ENCODE measurements around the gene ABCA6. TPM values are rescaled to one million over a fixed set of nuclear protein-coding genes. Genes with fewer than 3 reads are reported as not detected.
A peak's percentile ranks its signal among the peaks of the same experiment; 100 is the strongest.

The ABCA6 gene
- total and polyA plus RNA-seq, 2 donors (not counting 1 experiment from before 2014, with no cell fraction given) = 4.2 to 12.9 TPM

DNA sequence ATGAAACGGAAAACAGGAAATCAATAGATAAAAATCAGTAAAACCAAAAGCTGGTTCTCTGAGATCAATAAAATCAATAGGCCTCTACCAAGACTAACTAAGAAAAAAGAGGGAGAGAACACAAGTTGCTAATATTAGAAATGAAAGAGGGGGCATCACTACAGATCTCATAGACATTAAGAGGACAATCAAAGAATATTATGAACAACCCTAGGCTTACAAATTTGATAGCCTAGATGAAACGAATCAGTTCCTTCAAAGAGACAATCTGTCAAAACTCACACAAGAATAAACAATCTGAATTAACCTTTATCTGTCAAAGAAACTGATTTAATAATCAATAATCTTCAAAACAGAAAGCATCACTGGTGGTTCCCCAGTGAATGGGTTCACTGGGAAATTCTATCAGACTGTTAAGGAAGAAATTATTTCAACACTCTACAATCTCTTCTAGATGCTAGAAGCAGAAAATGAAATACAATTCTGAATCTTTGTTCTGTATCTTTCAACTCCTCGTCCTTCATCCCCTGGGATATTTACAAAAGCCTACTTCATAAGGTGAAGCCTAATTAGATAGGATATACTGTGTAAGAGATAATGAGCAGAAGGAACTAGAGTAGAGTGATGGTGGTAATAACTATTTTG, 85.4 kb downstream of the ABCA6 start:
- Histone ChIP-seq H3K9ac (ENCODE audit: insufficient read depth, low read length) (no peak overlapping the region), H3K27me3 (ENCODE audit: control insufficient read depth, insufficient read depth, low read length) (no peaks in the 10 kb centered on the region), H3K79me2 (ENCODE audit: control insufficient read depth, insufficient read depth, low read length) (no peaks in the 10 kb centered on the region), H3K4me1 (ENCODE audit: control insufficient read depth, extremely low read depth, insufficient read depth, low read length) (no peaks in the 10 kb centered on the region), H3K4me3 (replicated peaks in 1 of 4; ENCODE audit: control extremely low read depth in 1 of 4, insufficient read depth in 1 of 4, low read depth in 3 of 4, low read length in 4 of 4) (no peak overlapping the region), H3K27ac (ENCODE audit: insufficient read depth, low read length) (no peak overlapping the region), H3K9me3 (ENCODE audit: control insufficient read depth, insufficient read depth, low read depth, low read length) (no peaks in the 10 kb centered on the region), H3K4me2 (ENCODE audit: extremely low read depth, insufficient read depth, low read length) (no peak overlapping the region), H2AFZ (ENCODE audit: low read length) (no peak overlapping the region), H3K36me3 (ENCODE audit: control insufficient read depth, insufficient read depth, low read length) (no peaks in the 10 kb centered on the region), H4K20me1 (ENCODE audit: control insufficient read depth, extremely low read depth, insufficient read depth, low read length) (no peaks in the 10 kb centered on the region)
- no peak for DNase-seq (ENCODE audit: low read depth in 2 of 2)
- TF ChIP-seq, protein P1, sequence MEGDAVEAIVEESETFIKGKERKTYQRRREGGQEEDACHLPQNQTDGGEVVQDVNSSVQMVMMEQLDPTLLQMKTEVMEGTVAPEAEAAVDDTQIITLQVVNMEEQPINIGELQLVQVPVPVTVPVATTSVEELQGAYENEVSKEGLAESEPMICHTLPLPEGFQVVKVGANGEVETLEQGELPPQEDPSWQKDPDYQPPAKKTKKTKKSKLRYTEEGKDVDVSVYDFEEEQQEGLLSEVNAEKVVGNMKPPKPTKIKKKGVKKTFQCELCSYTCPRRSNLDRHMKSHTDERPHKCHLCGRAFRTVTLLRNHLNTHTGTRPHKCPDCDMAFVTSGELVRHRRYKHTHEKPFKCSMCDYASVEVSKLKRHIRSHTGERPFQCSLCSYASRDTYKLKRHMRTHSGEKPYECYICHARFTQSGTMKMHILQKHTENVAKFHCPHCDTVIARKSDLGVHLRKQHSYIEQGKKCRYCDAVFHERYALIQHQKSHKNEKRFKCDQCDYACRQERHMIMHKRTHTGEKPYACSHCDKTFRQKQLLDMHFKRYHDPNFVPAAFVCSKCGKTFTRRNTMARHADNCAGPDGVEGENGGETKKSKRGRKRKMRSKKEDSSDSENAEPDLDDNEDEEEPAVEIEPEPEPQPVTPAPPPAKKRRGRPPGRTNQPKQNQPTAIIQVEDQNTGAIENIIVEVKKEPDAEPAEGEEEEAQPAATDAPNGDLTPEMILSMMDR (conservative IDR thresholded peaks at IDR 0.05 in 1 of 2, IDR thresholded peaks at IDR 0.05 in 1 of 2; ENCODE audit: low read depth in 1 of 2, low read length in 2 of 2) = no peak
- TF ChIP-seq EZH2 (IDR thresholded peaks at IDR 0.05; ENCODE audit: low read length, missing control alignments) = no peak

DNA sequence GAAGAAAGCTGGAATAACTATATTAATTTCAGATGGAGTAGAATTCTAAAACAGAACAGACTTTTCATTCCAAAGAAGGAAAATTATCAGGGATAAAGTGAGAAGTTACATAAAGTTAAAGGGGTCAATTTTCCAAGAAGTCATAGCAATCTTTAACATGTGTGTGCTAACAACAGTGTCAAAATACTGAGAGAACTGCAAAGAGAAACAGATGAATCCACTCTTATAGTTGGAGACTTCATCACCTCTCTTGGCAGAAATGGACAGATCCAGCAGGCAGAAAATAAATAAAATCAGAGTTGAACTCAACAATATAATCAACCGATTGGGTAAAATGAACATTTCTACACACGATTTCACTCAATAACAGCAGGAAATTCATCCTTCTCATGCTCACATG, 86.4 kb downstream of the ABCA6 start:
- no peak overlapping the region for H3K4me3 ChIP-seq (replicated peaks in 1 of 4; ENCODE audit: control extremely low read depth in 1 of 4, insufficient read depth in 1 of 4, low read depth in 3 of 4, low read length in 4 of 4)
- no peaks in the 10 kb centered on the region for H3K36me3 ChIP-seq (ENCODE audit: control insufficient read depth, insufficient read depth, low read length)
- no peaks in the 10 kb centered on the region for H4K20me1 ChIP-seq (ENCODE audit: control insufficient read depth, extremely low read depth, insufficient read depth, low read length)
- H3K9me3 ChIP-seq (ENCODE audit: control insufficient read depth, insufficient read depth, low read depth, low read length) = no peaks in the 10 kb centered on the region
- no peak for DNase-seq (ENCODE audit: low read depth in 2 of 2)
- no peaks in the 10 kb centered on the region for H3K27me3 ChIP-seq (ENCODE audit: control insufficient read depth, insufficient read depth, low read length)
- H3K4me1 ChIP-seq (ENCODE audit: control insufficient read depth, extremely low read depth, insufficient read depth, low read length) = no peaks in the 10 kb centered on the region
- no peaks in the 10 kb centered on the region for H3K79me2 ChIP-seq (ENCODE audit: control insufficient read depth, insufficient read depth, low read length)
- TF ChIP-seq, protein P1 (conservative IDR thresholded peaks at IDR 0.05 in 1 of 2, IDR thresholded peaks at IDR 0.05 in 1 of 2; ENCODE audit: low read depth in 1 of 2, low read length in 2 of 2) = no peak
- no peak for TF ChIP-seq EZH2 (IDR thresholded peaks at IDR 0.05; ENCODE audit: low read length, missing control alignments)
- H3K9ac ChIP-seq (ENCODE audit: insufficient read depth, low read length) = no peak overlapping the region
- no peak overlapping the region for H3K4me2 ChIP-seq (ENCODE audit: extremely low read depth, insufficient read depth, low read length)
- no peak overlapping the region for H2AFZ ChIP-seq (ENCODE audit: low read length)
- H3K27ac ChIP-seq (ENCODE audit: insufficient read depth, low read length) = no peak overlapping the region

DNA sequence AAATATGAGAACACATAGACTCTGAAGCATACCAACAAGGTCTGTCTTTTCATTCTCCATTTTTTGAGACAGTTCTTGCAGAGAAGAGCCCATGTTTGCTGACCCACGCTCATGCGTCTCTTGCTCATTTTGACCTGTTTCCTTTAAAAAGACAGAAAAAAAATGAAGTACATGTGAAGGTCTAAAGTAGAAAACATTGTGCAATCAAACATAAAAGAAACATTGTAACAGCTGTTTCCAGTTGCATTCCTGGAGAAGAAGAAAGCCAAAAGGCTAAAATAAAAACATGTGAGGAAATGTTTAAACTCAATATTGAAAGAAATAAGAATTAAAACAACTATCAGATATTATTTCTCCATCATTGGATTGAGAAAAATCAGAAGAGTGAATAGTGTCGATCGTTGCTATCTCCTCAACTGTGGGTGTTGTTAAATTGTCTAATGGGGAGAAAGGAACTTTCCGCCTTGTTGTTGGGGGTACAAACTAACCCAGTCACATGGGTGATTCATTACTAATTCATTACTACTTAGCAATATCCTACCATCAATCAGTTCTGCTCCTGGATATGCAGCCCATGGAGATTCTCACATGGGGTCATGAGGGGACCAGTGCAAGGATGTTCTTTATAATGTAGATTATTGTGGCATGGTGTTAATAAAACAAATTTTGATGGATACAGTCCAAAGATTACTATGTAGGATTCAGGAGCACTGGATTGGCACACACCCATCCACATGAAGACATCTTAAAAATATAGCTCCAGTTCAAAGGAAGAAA, 90.5 kb downstream of the ABCA6 start:
- Histone ChIP-seq H4K20me1 (ENCODE audit: control insufficient read depth, extremely low read depth, insufficient read depth, low read length) (no peaks in the 10 kb centered on the region), H3K79me2 (ENCODE audit: control insufficient read depth, insufficient read depth, low read length) (no peaks in the 10 kb centered on the region), H3K4me3 (replicated peaks in 1 of 4; ENCODE audit: control extremely low read depth in 1 of 4, insufficient read depth in 1 of 4, low read depth in 3 of 4, low read length in 4 of 4) (no peak overlapping the region), H3K27ac (ENCODE audit: insufficient read depth, low read length) (no peak overlapping the region), H2AFZ (ENCODE audit: low read length) (no peak overlapping the region), H3K9me3 (ENCODE audit: control insufficient read depth, insufficient read depth, low read depth, low read length) (no peaks in the 10 kb centered on the region), H3K27me3 (ENCODE audit: control insufficient read depth, insufficient read depth, low read length) (no peaks in the 10 kb centered on the region), H3K4me2 (ENCODE audit: extremely low read depth, insufficient read depth, low read length) (no peak overlapping the region), H3K4me1 (ENCODE audit: control insufficient read depth, extremely low read depth, insufficient read depth, low read length) (peaks cover 5% of the 10 kb centered on the region), H3K36me3 (ENCODE audit: control insufficient read depth, insufficient read depth, low read length) (no peaks in the 10 kb centered on the region), H3K9ac (ENCODE audit: insufficient read depth, low read length) (no peak overlapping the region)
- TF ChIP-seq, protein P1 (conservative IDR thresholded peaks at IDR 0.05 in 1 of 2, IDR thresholded peaks at IDR 0.05 in 1 of 2; ENCODE audit: low read depth in 1 of 2, low read length in 2 of 2) = no peak
- TF ChIP-seq EZH2 (IDR thresholded peaks at IDR 0.05; ENCODE audit: low read length, missing control alignments) = no peak
- DNase-seq (ENCODE audit: low read depth in 2 of 2) = peak; percentile 20 to 88
